GM03348 (cell line): ENCODE measurements around the gene OTOS.

Experiments used
- DNase-seq: peaks from one replicate; pipeline ENCODE4 v3.0.0; 2012; ENCODE audit warnings: low spot score

The OTOS gene

GRCh38 chr2:240140511-240140910 is at the start of gene OTOS:
Gene OTOS, minus strand, starts transcription at chr2:240140658. Its CDS starts 332 bp downstream, at chr2:240140326.
- DNase-seq, result no peak

DNA sequence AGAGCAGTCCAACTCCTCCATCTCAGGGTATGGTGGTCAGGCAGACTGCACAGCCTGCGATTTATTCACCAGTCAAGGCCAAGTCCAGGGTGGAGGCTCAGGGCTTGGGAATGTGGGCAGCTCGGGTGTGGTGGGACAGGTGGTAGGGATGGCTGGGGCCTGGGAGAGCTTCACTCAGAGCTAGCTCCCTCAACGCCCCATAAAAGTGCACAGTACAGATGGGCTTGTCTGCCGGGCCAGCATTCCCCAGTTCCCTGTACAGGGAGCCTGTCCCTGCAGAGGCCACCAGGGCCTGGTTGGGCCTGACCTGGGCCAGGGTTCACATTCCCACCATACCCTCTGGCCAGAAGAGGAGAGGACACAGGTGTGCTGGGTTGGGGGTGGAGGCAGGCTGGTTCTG is 49.2 kb upstream of the OTOS start:
- no peak for DNase-seq

- no peak for DNase-seq
Observed at GRCh38 chr2:240187989-240188590, 47.6 kb upstream of the OTOS start.

DNA sequence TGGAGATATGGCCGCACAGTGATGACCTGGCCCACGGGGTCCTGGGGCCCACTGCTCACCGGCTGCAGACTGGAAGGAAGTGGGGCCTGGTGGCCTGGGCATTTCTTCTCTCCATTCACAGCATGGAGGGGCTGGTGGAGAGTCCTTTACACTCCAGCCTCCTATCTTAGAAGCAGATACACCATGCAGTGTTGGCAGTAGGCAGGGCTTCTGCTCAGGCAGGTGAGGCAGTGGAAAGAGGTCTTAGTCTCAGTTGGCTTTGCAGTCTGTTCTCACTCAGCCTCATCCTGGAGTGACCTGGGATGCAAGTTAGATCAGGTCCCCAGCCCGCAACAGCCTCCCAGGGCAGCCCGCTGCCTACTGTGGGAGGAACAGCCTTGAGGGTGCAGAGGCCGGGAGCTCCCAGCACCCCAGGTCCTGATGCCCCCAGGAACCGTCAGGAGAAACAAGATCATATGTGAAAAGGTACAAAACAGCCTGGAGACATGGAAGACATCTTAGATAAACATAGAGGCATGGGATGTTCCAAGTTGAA is 45.8 kb upstream of the OTOS start:
- no peak for DNase-seq

GRCh38 chr2:240184656-240185055 is 44.2 kb upstream of the OTOS start:
- DNase-seq, result no peak

- DNase-seq, result no peak
Observed at GRCh38 chr2:240183875-240184590, 43.6 kb upstream of the OTOS start.

- DNase-seq, result no peak
Observed at GRCh38 chr2:240183006-240183874, 42.8 kb upstream of the OTOS start.

- DNase-seq, result no peak
Observed at GRCh38 chr2:240182476-240182875, 42.0 kb upstream of the OTOS start.

DNA sequence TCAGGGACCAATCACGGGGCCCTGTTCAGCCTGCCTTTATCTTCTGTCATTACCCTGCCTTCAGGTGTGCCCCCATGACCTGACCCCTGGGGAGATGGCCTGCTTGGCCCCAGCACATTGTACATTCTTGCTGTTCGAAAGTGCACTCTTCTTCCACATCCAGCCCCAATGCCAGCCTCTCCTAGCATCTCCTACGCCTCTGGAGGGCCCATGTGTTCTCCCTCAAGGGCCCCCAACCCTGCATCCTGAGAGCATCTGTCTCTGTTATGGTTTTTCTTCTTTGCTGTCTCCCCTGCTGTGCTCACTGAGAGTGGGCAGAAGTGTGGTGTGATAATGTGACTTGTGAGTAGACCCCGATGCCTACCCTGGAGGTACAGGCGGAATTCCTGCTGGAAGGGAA is 41.5 kb upstream of the OTOS start:
- no peak for DNase-seq

- DNase-seq, result no peak
Observed at GRCh38 chr2:240179941-240180666, 39.6 kb upstream of the OTOS start.

GRCh38 chr2:240179186-240179815 is 38.8 kb upstream of the OTOS start:
- no peak for DNase-seq

DNA sequence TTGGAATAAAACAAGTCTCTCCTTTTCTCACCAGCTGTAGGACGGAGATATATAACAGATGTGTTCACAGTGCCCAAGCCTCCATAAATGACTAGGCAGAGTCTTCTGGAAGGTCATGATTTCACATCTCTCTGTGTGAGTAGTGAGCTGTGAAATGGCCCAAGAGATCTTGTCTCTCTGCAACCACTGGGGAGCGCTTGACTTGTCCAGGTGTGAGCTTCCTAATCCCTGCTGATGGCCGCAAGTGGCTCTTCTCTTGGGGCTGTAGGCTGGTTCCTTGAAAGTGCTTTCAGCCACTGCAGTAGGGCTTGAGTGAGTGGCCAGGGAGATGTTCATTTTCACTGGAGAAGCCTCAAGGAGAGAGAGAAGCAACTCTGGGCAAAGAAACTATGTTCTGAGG is 38.1 kb upstream of the OTOS start:
- DNase-seq, result no peak

DNA sequence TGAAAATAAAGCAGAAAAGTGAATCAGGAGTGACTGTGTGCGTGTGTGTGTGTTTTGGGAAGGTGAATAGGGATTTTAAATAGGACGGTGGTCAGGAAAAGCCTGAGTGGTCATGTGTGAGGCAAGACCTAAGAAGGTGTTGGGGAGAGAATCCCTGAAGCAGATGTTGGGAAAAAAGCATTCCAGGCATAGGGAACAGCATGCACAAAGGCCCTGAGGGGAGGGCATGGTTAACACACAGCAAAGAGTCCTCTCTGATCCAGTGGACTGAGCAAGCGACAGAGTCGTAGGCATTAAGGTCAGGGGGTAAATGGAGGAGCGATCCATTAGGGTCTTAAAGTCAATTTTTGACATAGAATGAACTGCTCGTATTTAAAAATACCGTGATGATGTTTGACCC is 34.0 kb upstream of the OTOS start:
- DNase-seq, result no peak

DNA sequence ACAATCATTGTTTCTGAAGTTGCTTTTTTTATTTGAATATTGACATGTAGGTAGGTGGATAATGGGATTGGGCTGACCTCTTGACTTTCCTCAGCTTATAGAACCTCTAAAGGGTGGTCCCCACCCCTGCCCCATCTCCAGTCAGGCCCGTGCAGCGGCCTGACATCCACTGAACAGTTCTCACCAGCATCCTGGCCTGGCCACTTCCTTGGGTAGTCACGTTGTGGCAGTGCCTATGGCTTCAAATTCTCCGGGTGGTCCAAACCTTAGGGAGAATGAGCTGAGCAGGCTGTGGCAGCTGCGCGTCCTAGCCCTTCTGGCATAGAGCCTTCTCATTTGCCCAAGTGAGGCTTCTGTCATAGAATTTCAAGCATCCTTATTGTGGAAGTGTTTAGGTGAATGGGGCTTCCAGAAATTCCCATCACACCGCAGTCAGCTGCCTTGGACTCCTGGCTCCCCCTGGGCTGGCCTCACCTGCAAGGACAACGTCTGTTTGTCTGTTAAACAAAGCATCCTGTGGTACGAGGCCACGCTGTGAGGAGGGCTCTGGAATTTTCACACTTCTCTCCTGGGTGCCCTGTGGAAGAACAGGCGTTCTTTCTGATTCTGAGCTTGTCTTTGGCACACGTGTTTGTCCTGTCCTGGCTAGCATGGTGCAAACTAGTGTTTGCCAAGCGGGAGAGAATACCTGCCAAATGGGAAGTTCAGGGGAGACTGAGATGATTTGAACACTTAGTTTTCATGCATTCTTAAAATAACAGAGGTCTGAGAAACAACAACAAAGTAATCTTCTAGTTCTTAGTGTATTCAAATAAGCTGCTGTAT is 31.8 kb upstream of the OTOS start:
- DNase-seq, result no peak

DNA sequence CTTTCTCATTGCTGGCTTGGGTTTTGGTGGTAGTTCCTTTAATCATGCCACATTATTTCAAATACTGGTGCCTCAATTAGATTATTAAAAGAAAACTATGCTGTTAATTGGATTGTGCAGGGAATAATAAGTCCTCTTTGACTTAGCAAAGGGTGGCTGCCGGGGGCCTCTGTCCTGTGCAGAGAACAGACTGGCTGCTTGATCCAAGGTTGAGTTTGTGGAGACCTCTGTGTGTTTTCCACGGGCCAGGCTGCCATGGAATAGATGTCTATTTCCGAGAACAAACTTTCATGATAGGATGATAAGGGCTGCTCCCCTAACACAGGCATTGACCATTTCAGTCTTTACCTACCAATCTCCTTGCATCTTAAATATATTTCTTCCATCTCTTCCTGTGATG is 30.4 kb upstream of the OTOS start:
- DNase-seq, result no peak

- no peak for DNase-seq
Observed at GRCh38 chr2:240170354-240170735, 29.9 kb upstream of the OTOS start.

GRCh38 chr2:240169486-240170353 is 29.3 kb upstream of the OTOS start:
- DNase-seq, result no peak

DNA sequence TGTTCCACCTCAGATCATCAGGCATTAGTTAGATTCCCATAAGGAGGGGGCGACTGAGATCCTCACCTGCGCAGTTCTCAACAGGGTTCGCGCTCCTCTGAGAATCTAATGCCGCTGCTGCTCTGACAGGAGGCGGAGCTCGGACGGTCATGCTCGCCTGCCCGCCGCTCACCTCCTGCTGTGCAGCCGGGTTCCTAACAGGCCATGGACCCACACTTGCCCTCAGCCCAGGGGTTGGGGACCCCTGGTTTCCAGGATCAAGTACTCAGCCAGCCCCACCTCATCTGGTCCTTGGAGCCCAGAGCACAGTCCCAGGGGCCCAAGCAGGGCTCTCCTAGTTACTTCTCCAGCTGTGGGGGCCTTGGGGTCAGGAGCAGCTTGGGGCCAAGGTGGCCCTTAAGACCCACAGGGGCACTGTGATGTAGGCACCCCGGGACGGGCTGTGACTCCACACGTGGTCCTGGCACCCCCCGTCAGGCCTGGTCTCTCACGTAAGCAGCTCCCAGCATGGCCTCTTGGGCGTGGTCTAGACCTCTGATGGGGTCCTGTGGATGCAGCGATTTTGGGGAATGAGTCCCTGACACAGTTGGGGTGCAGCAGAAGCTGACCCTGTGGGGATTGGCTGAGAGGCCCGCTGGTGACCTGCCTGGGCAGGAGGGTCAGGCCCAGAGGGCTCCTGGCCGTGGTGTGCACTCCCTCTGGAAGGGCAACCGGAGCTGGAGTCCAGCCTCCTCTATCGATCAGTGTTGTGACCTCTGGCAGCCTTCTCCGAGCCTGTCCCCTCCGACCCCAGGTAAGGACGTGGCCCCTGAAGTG is 28.3 kb upstream of the OTOS start:
- no peak for DNase-seq

DNA sequence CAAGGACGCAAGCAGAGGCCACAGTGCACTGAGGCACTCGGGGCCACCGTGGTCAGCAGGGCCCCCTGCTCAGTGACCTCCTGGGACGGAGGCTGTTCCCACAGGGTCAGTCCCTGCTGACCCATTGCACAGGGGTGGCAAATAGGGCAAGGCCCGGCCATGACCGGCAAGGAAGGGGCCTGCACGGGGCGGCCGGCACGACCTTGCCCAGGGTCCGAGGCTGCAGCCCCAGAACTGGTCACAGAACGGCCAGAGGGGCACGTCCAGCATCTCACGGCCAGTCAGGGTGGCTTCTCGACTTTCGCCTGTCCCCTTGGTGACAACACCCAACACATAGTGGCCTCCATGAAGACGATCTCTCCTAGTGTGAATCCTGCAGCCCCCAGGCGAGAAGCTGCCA is 27.6 kb upstream of the OTOS start:
- no peak for DNase-seq
